GM18505 (cell line): ENCODE data around the gene GABRG3.

ENCODE experiments used
- ATAC-seq: cut with Tn5 transposase; IDR thresholded peaks from one replicate; pipeline ENCODE4 v1.9.1; 2021; ENCODE audit not compliant: unreplicated experiment
- POLR2A ChIP-seq: IDR thresholded peaks from 4 replicates; pipeline ENCODE4 v1.6.1; 2011; ENCODE audit warnings: borderline replicate concordance; ENCODE audit not compliant: insufficient read depth, insufficient read length; ENCODE audit errors: extremely low read depth

GABRG3 gene

GRCh38 chr15:27028858-27029477 is 58.0 kb downstream of the GABRG3 start:
- no peak for ATAC-seq
- no peak for TF ChIP-seq POLR2A

DNA sequence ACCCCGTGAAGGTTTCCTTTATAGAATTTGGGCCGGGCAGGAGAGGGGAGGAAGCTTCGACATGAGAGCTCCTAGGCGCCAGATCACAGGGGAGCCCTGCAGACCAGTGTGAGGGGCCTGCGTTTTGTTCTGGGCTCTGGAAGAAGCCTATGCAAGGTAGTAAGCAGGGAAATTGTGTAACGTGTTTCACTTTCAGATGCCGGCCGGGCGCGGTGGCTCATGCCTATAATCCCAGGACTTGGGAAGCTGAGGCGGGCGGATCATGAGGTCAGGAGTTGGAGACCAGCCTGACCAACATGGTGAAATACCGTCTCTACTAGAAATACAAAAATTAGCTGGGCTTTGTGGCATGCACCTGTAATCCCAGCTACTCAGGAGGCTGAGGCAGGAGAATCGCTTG is 65.2 kb downstream of the GABRG3 start:
- no peak for ATAC-seq
- no peak for TF ChIP-seq POLR2A

DNA sequence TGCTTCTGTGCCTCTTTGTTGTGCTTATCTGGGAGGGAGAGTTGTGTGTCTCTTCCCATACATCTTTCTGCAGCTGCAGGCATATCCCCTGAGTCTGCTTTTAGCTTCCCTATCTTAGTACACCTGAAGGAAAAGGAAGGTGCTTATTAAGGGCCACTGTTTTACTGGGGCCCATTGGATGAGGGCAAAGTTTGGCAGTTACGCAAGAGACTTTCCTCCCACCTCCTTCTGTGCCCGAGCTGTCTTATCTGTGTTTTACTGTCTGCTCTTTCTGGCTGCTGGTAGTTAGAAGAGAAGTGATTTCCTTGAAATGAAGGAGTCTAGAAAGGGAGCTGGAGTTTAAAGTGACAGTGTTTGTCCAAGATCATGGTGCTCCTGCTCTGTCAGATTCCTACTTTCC is 66.5 kb downstream of the GABRG3 start:
- no peak for ATAC-seq
- TF ChIP-seq POLR2A: no peak

DNA sequence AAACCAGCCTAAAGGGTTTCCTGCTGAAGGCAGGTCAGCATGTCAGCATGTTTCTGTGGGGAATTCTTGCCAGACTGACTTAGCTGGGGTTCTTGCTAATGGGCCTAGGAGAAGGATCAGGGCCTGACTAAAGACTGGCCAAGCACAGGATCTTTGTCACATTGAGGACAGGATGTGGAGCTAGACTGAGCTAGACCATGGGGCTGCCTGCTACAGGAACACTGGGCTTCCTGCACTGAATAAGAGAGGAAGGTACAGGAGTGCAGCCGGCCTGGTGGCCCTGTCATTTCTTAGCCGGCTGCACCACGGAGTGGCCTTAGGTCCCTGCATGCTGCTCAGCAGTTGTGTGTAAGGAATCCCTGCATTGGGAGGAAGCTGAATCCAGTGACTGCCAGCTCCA is 68.2 kb downstream of the GABRG3 start:
- TF ChIP-seq POLR2A: no peak
- ATAC-seq: no peak

GRCh38 chr15:27042230-27042629 is 71.2 kb downstream of the GABRG3 start:
- no peak for TF ChIP-seq POLR2A
- ATAC-seq: no peak

DNA sequence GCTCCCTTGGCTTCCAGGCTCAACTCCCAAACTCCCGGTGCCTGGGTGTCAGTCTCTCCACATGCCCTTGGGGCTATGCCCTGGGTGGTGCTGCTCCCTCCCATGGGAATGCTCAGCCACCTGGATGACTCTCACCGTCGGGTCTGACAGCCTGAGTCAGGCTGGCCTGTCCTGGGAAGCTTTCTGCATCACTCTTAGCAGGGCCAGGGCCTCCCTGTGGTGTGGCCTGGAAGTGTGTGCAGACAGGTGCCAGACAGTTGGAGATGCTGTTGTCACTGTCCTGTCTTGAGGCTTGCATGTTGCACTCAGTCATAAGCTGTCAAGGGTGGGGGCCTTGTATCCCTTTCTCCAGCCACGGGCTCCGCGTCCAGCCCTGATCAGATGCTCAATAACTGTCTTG is 71.7 kb downstream of the GABRG3 start:
- no peak for TF ChIP-seq POLR2A
- no peak for ATAC-seq

- no peak for ATAC-seq
- TF ChIP-seq POLR2A: no peak
Measured at GRCh38 chr15:27043770-27044169, 72.8 kb downstream of the GABRG3 start.

- ATAC-seq: no peak
- TF ChIP-seq POLR2A: no peak
Measured at GRCh38 chr15:27045796-27046195, 74.8 kb downstream of the GABRG3 start.

DNA sequence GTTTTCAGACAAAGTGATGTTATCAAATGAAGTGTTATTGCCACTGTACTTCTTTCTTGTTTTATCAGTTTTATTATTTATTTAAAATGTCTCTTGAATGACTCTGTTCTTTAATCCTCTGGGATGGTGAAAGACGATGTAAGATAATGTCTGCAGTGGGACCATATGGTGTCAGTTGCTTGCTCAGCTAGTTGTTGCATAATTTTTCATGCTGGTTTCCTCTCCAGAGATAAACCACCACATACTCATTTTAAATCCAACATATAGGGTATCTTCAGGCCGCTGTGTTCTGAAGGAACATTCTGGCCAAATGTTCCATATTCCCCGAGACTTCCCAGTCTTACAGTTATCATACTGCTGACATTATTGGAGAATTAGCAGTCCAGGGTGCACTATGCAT is 75.9 kb downstream of the GABRG3 start:
- no peak for TF ChIP-seq POLR2A
- ATAC-seq: no peak

- no peak for ATAC-seq
Measured at GRCh38 chr15:27050163-27050562, 79.2 kb downstream of the GABRG3 start.

GRCh38 chr15:27054426-27054825 is 83.4 kb downstream of the GABRG3 start:
- no peak for TF ChIP-seq POLR2A
- no peak for ATAC-seq

More at GRCh38 chr15:27050163-27050562, 79.2 kb downstream of the GABRG3 start:
- TF ChIP-seq POLR2A: no peak

- no peak for TF ChIP-seq POLR2A
- ATAC-seq: no peak
Measured at GRCh38 chr15:27057904-27058645, 87.1 kb downstream of the GABRG3 start.

DNA sequence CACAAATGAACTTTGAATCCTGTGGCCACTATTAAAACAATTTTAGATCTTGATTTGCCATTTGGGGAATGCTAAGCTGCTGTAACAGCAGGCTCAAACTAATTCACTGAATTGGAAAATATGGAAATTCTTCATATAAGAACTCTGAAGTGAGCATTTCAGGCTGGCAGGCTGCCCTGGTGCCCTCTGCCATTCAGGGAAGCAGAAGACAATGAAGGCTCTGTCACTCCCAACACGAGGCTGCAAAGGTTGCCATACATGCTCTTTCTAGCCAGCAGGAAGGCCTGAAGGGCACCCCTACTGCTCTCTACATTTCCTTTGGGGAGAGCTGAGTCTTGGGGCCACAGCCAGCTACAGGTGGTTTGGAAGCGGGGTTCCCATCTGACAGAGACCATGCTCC is 88.0 kb downstream of the GABRG3 start:
- no peak for TF ChIP-seq POLR2A
- no peak for ATAC-seq

DNA sequence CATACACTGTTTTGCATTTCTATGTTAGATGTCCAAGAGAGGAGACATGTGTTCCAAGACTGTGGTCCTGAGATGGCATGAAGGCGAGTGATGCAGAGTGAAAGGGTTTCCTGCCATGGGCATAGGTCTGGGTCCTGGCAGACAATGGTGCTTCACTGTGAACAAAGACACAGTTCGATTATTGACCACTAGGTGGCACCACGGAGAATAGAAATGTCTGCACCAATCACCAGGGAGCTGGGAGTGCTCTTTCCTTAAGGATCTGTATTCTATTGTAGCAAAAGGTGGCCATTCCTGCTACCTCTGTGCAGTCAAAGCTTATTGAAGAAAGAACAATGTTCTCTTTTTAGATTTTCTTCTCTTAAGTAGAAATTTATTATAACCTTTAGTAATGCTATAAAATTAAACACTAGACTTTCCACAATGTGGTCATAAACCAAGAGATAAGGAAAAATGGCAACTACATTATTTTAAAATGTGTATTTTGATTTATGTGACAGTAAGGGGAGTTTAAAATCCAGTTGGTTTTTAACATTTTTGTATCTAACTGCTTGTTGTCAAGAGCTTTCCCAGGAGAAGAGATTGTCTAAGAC is 88.7 kb downstream of the GABRG3 start:
- ATAC-seq: no peak
- TF ChIP-seq POLR2A: no peak
